Fibroblast of the conjunctiva (primary cell): ENCODE data around the gene DNMT3A.

Source experiments
- DNase-seq: peaks from one replicate; pipeline ENCODE4 v3.0.0-alpha.2; 2010; ENCODE audit warnings: low read depth

Gene DNMT3A

DNA sequence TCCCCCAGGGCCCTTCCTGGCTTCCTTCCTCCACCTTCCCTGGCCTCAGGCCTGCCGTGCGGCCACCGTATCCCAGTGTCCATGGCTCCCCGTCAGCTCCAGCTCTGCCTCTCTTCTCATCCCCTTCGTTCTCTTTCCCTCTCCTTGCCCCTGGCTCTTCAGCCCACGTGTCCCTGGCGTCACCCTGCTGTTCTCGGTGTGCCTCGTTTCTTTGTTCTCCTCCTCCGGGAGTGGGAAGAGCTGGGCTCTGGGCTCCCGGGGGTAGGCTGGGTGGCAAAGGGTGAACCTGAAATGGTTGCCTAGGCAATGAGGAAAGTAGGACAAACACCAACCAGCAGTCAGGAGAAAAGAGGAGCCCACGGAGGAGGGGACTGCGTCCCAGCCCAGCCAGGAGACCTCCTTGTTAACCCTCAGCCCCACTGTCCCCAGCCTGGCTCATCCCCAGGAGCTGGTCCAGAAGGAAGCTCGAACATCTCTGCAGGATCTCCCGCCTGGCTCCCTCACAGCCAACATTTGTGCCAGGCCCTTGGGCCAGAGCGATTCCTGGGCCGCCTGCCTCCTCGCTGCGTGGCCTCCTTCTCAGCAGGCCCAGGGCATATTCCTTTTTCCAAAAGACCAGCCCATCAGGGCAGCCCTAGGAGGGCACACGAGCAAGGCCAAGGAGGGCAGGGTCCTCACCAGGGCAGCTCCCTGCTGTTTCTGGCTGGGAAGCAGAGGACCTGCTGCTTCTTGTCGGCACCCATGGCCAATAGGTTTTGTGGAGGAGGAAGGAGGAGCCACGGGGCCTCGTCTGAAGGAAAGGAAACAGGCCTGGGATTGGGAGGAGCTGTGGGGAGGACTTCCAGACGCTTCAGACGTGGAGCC lies 30.9 kb upstream of the DNMT3A start:
- DNase-seq: no peak

DNA sequence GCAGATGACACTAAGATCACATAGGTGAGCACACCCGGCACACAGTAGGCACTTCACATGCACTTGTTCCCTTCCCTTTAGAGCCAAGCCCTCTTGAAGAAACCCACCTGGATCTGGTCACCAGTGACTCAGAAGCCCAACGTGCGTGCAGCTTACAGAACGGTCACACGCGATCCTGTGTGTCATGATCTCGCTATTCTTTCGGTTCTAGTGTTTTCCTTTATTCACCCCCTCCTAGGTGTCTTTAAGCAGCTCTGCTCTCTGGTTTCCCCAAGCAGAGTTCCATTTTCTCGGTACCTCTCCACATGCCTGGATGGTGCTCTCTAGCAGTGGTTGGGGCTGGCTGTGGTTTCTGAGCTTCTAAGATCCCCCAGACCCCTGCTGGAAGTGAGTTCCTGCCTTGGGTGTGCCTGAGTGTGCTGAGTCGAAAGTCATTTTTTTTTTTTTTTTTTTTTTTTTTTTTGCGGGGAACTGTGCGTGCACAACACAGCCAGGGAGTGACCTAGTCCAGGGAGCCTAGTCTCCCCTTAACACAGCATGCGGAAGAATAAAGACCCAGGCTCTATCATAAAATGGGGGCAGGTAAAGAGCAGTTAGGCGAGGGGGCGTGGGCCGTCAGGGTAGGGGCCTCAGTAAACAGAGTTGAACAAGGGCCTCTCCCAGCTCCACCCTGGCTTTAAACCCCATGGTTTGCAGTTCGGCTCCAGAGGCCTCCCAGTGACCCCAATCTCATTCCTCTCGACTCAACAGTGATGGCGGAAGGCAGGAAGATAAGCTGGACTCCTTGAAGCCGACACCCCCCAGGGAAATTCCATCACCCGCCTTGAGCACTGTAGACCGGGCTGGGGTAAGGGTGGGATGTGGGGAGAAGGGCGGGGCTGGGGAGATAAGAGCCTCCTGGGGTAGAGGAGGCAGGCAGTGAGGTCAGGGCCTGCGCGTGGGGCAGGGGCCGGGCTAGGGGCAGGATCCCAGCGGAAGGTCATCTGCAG lies 29.8 kb upstream of the DNMT3A start:
- no peak for DNase-seq

DNA sequence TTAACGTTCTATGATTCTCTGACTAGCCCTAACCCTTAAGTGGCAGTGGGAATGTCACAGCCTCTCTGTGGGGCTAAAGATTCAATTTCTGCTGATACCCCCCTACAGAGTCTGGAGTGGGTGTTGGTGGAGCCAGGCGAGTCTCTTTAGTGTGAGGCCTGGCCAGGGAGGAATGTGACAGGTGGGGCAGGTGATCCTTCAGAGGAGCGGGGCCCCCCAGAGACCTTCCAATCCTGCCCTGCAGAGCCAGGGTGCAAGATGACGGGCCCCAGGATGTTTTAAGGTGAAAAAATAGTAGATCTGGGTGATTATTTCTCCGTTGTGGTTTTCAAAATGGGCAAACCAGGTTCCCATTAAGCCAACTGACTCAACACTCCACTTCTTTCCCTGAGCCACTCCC lies 28.2 kb upstream of the DNMT3A start:
- no peak for DNase-seq

DNA sequence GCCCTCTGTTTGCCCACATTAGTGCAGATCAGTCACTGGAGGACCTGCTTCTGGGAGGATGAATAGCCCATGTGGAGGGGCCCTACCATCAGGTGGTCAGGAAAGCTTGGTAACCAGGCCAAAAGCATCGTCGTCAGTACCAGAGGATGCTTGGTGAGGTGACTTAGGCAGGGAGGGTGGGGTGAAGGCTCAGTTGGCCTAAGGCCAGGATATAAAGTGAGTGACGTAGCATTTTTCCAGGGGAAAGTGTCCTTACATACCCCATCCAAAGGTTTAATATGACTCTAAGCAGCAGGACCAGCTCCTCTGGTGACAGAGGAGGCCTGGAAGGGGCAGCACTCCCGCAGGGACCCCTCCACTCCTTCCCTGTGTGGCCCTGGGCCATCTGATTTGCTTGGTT lies 27.7 kb upstream of the DNMT3A start:
- no peak for DNase-seq

- peak; percentile 34 for DNase-seq
Observed at GRCh38 chr2:25368660-25369059, 26.9 kb upstream of the DNMT3A start.

GRCh38 chr2:25367296-25367695 lies 25.6 kb upstream of the DNMT3A start:
- DNase-seq: no peak

- no peak for DNase-seq
Observed at GRCh38 chr2:25366629-25367028, 24.9 kb upstream of the DNMT3A start.

DNA sequence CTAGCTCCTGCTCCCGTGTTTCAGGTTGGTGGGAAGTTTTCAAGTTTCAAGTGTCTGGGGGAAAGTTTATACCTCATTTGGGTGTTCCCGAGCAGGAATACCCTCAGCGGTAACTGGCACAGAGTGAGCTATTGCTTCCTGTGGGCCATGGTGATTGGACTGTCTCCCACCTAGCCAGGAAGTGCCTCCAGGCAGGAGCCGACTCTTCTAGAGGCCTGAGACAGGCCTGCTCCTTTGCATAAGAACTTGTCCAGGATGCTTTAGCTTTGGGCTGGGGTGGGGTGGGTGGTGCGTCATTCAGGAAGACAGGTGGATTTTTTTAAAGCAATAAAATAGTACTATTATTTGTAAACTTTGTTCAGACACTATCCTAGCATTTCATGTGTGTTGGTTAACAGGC lies 23.5 kb upstream of the DNMT3A start:
- DNase-seq: no peak

DNA sequence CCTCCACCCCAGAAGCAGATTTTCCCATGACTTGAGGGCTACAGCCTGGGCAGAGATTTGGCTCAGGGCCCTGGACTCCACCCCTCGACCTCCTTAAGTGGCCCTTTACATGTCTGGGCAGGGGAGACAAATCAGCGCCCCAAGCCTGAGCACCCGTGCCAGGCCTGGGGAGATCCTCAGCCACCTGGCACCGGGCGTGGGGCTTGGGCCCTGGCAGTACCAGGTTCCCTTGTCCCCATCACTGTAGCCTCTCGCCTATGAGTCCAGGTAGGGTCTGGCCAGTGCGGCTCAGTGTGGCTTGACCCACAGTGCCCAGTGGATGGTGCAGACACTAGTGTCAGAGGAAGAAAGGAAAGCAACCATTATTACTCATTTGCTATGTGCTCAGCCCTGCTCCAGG lies 22.0 kb upstream of the DNMT3A start:
- no peak for DNase-seq

DNA sequence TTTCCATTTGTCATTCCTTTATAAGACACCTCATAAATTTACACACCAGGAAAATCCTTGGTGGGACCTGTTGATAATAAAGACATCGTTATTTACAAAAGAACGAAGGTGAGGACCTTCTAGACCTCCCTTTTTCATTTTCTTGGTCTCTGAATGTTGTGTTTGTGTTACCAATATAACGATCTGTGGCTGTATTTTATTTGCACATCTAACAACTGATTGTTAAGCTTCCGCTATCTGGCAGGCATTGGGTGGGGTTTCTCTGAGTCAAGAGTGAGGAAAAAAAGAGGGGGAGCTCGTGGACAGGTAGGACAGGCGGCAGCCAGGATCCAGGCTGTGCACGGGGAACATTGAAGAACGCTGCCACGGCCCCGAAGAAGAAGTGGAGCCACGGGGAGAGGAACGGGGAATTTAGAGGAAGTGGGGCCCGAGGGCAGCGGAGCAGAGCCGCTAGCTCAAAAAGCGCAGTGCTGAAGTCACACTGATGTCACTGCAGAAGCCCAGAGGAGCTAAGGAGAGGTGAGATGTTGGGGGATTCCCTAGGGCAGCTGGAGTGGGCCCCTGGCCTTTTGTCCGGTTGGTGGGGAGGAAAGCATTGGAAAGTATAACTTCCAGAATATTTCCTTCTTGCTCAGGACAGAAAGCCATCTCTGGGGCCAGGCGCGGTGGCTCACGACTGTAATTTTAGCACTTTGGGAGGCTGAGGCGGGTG lies 20.9 kb upstream of the DNMT3A start:
- no peak for DNase-seq

GRCh38 chr2:25362049-25362433 lies 20.3 kb upstream of the DNMT3A start:
- DNase-seq: peak; percentile 86

- no peak for DNase-seq
Observed at GRCh38 chr2:25361261-25362048, 19.7 kb upstream of the DNMT3A start.

- DNase-seq: no peak
Observed at GRCh38 chr2:25358836-25359235, 17.1 kb upstream of the DNMT3A start.

DNA sequence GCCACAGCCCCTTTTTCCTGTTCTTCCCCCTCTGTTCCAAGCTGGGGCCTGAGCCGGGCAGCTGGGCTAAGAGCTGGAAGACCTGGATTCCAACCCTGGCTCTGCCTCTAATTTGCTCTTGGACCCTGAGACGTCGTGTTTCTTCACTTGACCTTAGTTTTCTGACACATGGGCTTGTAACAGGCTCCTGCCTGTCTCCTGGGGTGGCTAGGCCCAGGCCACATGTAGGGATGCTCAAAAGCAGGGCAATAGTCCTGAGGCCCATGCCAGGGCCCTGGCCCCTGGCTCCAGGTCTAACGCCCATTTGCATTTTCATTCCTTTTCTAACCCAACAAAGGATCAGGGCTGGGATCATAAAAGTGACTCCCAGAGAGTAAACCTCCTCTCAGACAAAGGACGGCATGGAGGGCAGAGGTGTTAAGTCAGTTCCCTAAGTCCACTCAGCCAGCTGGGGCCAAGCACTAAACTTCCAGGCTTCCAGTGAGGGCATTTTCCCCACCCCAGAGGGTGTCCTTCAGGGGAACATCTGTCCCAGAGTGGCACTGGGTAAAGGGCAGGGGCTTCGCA lies 16.6 kb upstream of the DNMT3A start:
- DNase-seq: no peak

GRCh38 chr2:25356088-25356487 lies 14.4 kb upstream of the DNMT3A start:
- DNase-seq: no peak

- DNase-seq: no peak
Observed at GRCh38 chr2:25355270-25355669, 13.5 kb upstream of the DNMT3A start.

DNA sequence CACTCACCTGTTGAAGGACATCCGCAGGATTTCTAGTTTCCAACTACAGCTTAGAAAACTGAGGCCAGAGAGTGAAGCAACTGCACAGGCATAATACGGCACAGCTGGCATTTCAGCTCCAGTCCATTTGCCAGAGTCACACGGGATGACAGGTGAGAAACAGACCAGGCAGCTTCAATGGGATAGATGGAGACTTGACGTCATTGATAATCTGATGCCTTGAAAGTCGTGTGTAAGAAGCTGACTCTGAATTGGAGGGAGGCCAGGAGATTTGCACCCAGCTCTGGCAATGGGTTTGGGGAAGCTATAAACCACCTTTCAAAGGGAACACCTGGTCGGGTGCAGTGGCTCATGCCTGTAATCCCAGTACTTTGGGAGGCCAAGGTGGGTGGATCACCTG lies 12.4 kb upstream of the DNMT3A start:
- DNase-seq: no peak

DNA sequence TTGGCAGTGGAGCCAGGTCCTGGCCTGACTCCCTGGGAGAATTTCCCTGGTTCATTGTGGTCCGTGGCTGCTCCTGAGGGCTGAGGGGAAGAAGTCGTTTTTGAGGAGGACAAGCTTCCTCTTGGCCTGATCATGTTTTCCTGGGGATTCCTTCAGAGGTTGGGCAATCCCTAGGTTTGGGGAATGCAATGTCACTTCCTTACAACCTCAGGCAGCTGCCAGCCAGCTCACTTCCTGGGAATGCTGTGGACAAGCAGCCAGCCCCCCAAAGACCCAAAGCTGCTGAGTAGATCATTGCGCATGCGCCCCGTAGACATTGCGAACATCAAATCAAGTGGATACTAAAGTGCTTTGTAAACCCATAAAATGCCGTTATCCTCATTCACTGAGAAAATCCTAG lies 7.7 kb upstream of the DNMT3A start:
- no peak for DNase-seq

- DNase-seq: no peak
Observed at GRCh38 chr2:25347846-25348245, 6.1 kb upstream of the DNMT3A start.

DNA sequence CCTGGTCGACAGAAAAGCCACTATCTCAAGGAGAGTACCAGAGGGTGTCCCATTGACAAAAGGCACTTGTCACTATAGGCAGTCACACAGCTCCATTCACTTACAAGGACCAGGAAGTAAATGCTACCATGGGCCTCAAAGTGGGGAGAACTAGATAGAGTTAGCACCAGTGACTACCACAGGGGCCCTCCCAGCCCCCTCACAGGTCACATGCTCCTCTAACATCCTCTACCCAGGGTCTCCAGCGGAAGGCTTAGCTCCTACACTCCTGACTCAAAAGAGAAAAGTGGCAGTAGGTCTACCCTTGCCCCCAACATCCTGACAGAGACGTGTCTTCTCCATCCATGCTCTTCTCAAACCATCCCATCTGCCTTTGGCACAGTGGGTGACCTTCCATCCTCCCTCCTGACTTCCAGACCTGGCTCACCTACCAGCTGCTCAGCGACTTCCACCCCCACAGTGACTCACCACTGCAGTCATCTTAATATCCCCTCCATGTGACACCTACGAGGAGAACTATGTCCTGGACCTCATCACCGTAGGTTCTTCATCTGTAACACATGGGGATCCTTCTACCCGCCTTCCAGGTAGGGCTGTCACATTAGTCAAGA lies 5.6 kb upstream of the DNMT3A start:
- no peak for DNase-seq
